ENCODE results near the gene KCNB1.

The KCNB1 gene

GRCh38 chr20:49526056-49526455 is 43.6 kb upstream of the KCNB1 start:
- H2AFZ ChIP-seq (ENCODE audit: low read length) = no peak overlapping the region
- no peaks in the 10 kb centered on the region for H3F3A ChIP-seq (ENCODE audit: low read depth)
- no peaks in the 10 kb centered on the region for H4K20me1 ChIP-seq (ENCODE audit: insufficient read depth, low read length, poor library complexity, severe bottlenecking)
- no peaks in the 10 kb centered on the region for H3K36me3 ChIP-seq (ENCODE audit: insufficient read depth, low read length)
- H3K79me2 ChIP-seq (ENCODE audit: insufficient read depth, low read length) = no peaks in the 10 kb centered on the region
- H3K4me2 ChIP-seq (ENCODE audit: low read depth, low read length, poor library complexity, severe bottlenecking) = no peak overlapping the region
- no peaks in the 10 kb centered on the region for H3K9me3 ChIP-seq (ENCODE audit: insufficient read depth, low read depth, low read length)
- no peaks in the 10 kb centered on the region for H3K4me1 ChIP-seq (ENCODE audit: insufficient read depth, low read length, poor library complexity, severe bottlenecking)
- no peak overlapping the region for H3K9ac ChIP-seq (ENCODE audit: low read depth, low read length, poor library complexity, severe bottlenecking)
- H3K9me2 ChIP-seq (replicated peaks; ENCODE audit: low read depth, low read length) = no peaks in the 10 kb centered on the region
- no peak overlapping the region for H3K4me3 ChIP-seq (ENCODE audit: low read length, poor library complexity, severe bottlenecking)
- H3K27me3 ChIP-seq (ENCODE audit: insufficient read depth, low read length, poor library complexity, severe bottlenecking) = no peaks in the 10 kb centered on the region
- TF ChIP-seq CTCF (conservative IDR thresholded peaks at IDR 0.05; ENCODE audit: low read length) (no peak), EZH2phosphoT487 (IDR thresholded peaks at IDR 0.05; ENCODE audit: borderline replicate concordance) (no peak)

- no peaks in the 10 kb centered on the region for H3F3A ChIP-seq (ENCODE audit: low read depth)
- H4K20me1 ChIP-seq (ENCODE audit: insufficient read depth, low read length, poor library complexity, severe bottlenecking) = no peaks in the 10 kb centered on the region
- H3K4me1 ChIP-seq (ENCODE audit: insufficient read depth, low read length, poor library complexity, severe bottlenecking) = no peaks in the 10 kb centered on the region
- no peaks in the 10 kb centered on the region for H3K79me2 ChIP-seq (ENCODE audit: insufficient read depth, low read length)
- H2AFZ ChIP-seq (ENCODE audit: low read length) = no peak overlapping the region
- no peaks in the 10 kb centered on the region for H3K27me3 ChIP-seq (ENCODE audit: insufficient read depth, low read length, poor library complexity, severe bottlenecking)
- no peak overlapping the region for H3K9ac ChIP-seq (ENCODE audit: low read depth, low read length, poor library complexity, severe bottlenecking)
- no peak overlapping the region for H3K4me3 ChIP-seq (ENCODE audit: low read length, poor library complexity, severe bottlenecking)
- no peaks in the 10 kb centered on the region for H3K9me2 ChIP-seq (replicated peaks; ENCODE audit: low read depth, low read length)
- no peaks in the 10 kb centered on the region for H3K36me3 ChIP-seq (ENCODE audit: insufficient read depth, low read length)
- TF ChIP-seq EZH2phosphoT487 (IDR thresholded peaks at IDR 0.05; ENCODE audit: borderline replicate concordance) (no peak), CTCF (conservative IDR thresholded peaks at IDR 0.05; ENCODE audit: low read length) (no peak)
- H3K4me2 ChIP-seq (ENCODE audit: low read depth, low read length, poor library complexity, severe bottlenecking) = no peak overlapping the region
- H3K9me3 ChIP-seq (ENCODE audit: insufficient read depth, low read depth, low read length) = no peaks in the 10 kb centered on the region
Measured at GRCh38 chr20:49523767-49524360, 41.4 kb upstream of the KCNB1 start.

GRCh38 chr20:49521356-49521755 is 38.9 kb upstream of the KCNB1 start:
- H3K4me1 ChIP-seq (ENCODE audit: insufficient read depth, low read length, poor library complexity, severe bottlenecking) = no peaks in the 10 kb centered on the region
- H3K36me3 ChIP-seq (ENCODE audit: insufficient read depth, low read length) = no peaks in the 10 kb centered on the region
- H3F3A ChIP-seq (ENCODE audit: low read depth) = no peaks in the 10 kb centered on the region
- H3K9me3 ChIP-seq (ENCODE audit: insufficient read depth, low read depth, low read length) = no peaks in the 10 kb centered on the region
- H3K9ac ChIP-seq (ENCODE audit: low read depth, low read length, poor library complexity, severe bottlenecking) = no peak overlapping the region
- H3K4me2 ChIP-seq (ENCODE audit: low read depth, low read length, poor library complexity, severe bottlenecking) = no peak overlapping the region
- H4K20me1 ChIP-seq (ENCODE audit: insufficient read depth, low read length, poor library complexity, severe bottlenecking) = no peaks in the 10 kb centered on the region
- no peak for TF ChIP-seq EZH2phosphoT487 (IDR thresholded peaks at IDR 0.05; ENCODE audit: borderline replicate concordance)
- TF ChIP-seq CTCF (conservative IDR thresholded peaks at IDR 0.05; ENCODE audit: low read length) = no peak
- H2AFZ ChIP-seq (ENCODE audit: low read length) = no peak overlapping the region
- no peak overlapping the region for H3K4me3 ChIP-seq (ENCODE audit: low read length, poor library complexity, severe bottlenecking)
- H3K79me2 ChIP-seq (ENCODE audit: insufficient read depth, low read length) = no peaks in the 10 kb centered on the region
- peaks cover 5% of the 10 kb centered on the region for H3K27me3 ChIP-seq (ENCODE audit: insufficient read depth, low read length, poor library complexity, severe bottlenecking)
- H3K9me2 ChIP-seq (replicated peaks; ENCODE audit: low read depth, low read length) = no peaks in the 10 kb centered on the region

All from Loucy (cell line).